ENCODE results near the gene HOXB8.

The HOXB8 gene

GRCh38 chr17:48615047-48615962, at the start of gene HOXB8:
HOXB8 (minus strand) TSS chr17:48615292; CDS start chr17:48614704, 588 bp downstream.
- no peak for DNase-seq

GRCh38 chr17:48663134-48663924, 48.2 kb upstream of the HOXB8 start:
- DNase-seq: no peak

- DNase-seq: no peak
Measured at GRCh38 chr17:48655913-48656312, 40.8 kb upstream of the HOXB8 start.

GRCh38 chr17:48649741-48650140, 34.6 kb upstream of the HOXB8 start:
- no peak for DNase-seq

GRCh38 chr17:48647963-48648245, 32.8 kb upstream of the HOXB8 start:
- no peak for DNase-seq

DNA sequence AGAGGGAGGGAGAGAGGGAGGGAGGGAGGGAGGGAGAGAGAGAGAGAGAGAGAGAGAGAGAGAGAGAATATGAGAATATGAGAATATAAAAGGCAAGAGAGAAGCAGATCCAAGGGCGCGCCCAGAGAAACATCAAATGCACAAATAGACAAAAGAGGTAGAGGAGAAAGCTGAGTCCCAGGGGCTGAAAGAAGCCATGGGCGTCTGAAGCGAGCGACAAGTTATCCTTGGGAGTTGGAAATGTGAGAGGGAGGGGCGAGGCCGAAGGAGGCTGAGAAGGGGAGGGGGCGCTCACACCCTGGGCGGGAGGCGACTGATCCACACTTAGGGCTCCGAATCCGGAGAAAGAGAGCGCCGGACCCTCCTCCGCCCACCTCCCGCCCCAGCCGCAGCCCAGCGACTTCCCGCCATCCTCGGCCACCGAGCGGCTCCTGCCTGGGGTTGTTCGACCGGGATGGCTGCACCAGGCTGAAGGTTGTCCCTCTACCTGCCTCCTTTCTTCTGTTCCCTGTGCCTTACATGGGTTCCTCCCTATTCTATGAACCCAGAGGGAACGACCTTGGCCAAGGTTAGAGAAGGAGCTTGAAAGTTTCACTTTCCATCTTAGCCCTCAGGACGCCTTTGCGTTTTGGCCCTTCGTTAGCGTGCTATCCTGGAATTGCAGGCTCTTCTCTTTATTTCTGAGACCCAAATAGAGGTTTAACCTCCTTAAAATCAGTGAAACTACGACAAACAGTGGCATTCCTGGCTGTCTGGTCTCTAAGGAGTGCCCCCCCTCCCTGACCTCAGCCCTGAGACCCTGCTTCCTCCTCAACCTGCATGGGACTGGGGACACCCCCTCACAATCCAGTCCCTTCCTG, 32.2 kb upstream of the HOXB8 start:
- DNase-seq: no peak

GRCh38 chr17:48646183-48647102, 31.4 kb upstream of the HOXB8 start:
- no peak for DNase-seq

GRCh38 chr17:48645639-48646182, 30.6 kb upstream of the HOXB8 start:
- DNase-seq: no peak

GRCh38 chr17:48644910-48645557, 29.9 kb upstream of the HOXB8 start:
- DNase-seq: no peak

- DNase-seq: no peak
Measured at GRCh38 chr17:48644159-48644558, 29.1 kb upstream of the HOXB8 start.

GRCh38 chr17:48643697-48644012, 28.6 kb upstream of the HOXB8 start:
- no peak for DNase-seq

- no peak for DNase-seq
Measured at GRCh38 chr17:48642843-48643696, 28.0 kb upstream of the HOXB8 start.

GRCh38 chr17:48642059-48642842, 27.2 kb upstream of the HOXB8 start:
- DNase-seq: no peak

GRCh38 chr17:48641541-48642058, 26.5 kb upstream of the HOXB8 start:
- DNase-seq: no peak

DNA sequence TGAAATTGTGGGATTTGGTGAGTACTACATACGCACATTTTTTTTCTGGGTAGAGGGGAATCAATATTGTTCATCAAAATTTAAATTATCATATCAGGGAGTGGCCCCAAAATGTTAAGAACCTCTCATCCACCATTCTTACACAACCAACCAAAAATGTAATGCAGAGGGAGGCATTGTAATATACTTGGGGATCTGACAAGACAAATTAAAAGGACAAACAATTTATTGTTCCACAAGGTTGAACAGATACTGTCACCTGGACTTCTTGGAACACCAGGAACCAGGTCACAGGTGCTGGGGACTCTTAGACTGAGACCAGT, 25.7 kb upstream of the HOXB8 start:
- DNase-seq: no peak

DNA sequence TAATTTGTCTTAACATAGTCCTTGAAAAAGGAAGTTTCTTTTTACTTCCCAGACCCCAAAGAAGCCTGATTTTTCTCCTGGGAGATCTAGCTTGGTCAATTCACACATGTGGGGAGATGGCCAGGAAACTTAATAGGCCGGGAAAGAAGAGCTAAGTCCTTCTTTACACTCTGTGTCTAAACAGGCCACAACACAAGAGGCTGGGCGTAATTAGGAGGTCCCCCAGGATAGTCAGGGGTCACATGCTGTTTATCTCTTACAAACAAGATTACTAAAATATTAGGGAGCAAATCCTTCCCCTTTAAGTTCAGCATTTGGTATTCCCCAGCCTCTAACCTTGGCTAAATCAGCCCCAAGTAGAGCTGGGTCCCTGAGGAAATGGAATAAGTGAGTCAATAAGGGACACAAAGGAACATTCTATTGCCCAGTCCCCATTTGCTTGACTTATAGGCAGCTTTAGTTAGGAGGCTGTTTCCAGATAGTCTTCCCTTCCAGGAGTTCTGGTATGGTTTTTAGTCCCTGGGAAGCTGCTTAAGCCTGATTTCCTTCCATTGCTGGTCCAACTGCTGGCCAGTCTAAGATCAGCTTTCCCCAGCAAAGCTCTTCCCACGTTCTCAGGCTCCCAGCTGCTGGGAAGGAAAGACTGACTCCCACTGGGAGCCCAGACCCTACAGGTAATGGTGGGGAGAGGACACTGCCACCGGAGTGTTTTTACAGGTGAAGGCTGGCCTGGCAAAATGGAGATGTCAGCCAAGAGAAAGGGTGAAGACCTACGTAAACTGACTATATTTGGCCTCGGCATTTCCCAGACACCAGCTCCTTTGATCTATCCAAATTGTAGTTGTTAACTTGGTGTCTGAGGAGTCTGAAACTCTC, 25.1 kb upstream of the HOXB8 start:
- DNase-seq: no peak

DNA sequence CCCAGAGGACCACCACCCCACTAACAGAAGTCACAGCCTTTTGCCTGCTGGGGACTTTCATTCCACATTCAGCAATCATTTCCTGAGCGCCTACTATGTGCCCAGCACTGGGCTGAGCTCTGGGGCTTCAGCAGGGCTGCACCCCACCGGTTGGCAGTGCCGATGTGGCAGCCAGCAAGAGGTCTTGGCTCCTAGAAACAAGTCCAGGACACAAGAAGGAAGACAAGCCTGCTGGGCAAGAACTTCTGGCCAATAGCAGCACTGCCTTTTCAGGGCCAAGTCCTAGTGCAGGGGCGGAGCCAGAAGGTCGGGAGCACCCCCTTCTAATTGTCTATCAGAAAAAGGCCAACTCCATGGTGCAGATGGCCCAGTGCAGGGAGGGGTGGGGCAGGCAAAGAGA, 24.0 kb upstream of the HOXB8 start:
- no peak for DNase-seq
